ENCODE measurements around the gene CCDC106. TPM values are rescaled to one million over a fixed set of nuclear protein-coding genes. Genes with fewer than 3 reads are reported as not detected.

CCDC106 gene
- total and polyA plus RNA-seq, 2 donors from 2014 or later, result 22.7 to 51.9 TPM

- intact Hi-C loops (cut with DNase I), result loop anchor here (10.0 kb wide), 1 partner anchor 347 kb away; no protein-coding TSS in a partner anchor
These were observed 35.9 kb upstream of the CCDC106 start for GRCh38 chr19:55611983-55612645.

GRCh38 chr19:55613396-55613795 lies 34.6 kb upstream of the CCDC106 start:
- H3K9ac ChIP-seq (ENCODE audit: low read length in 3 of 3), result no peak overlapping the region

More at GRCh38 chr19:55611983-55612645, 35.9 kb upstream of the CCDC106 start:
- Histone ChIP-seq H3K4me1 (ENCODE audit: control insufficient read depth in 2 of 3, insufficient read depth in 2 of 3, low read depth in 1 of 3, low read length in 3 of 3) (no peaks in the 10 kb centered on the region), H3K27me3 (ENCODE audit: control insufficient read depth, insufficient read depth, low read length) (no peaks in the 10 kb centered on the region), H3K9ac (ENCODE audit: low read length in 3 of 3) (peak overlapping the region in 1 of 3 donors; percentile 17), H3K4me3 (ENCODE audit: low read length in 3 of 3) (no peak overlapping the region), H3K9me3 (ENCODE audit: control insufficient read depth in 2 of 3, insufficient read depth in 1 of 3, low read length in 3 of 3) (no peaks in the 10 kb centered on the region), H3K36me3 (ENCODE audit: control insufficient read depth in 2 of 3, insufficient read depth in 3 of 3, low read length in 3 of 3) (peaks cover 0 to under 1% (median 0%) of the 10 kb centered on the region in 3 donors), H3K27ac (ENCODE audit: low read depth in 2 of 2, low read length in 2 of 2) (no peak overlapping the region)
- FAIRE-seq, result no peak
- TF ChIP-seq CTCF (IDR thresholded peaks at IDR 0.05; ENCODE audit: borderline replicate concordance, extremely low read depth, insufficient read depth), result no peak
- DNase-seq, result no peak

GRCh38 chr19:55613930-55614710 lies 33.9 kb upstream of the CCDC106 start:
- no peak overlapping the region for H3K27ac ChIP-seq (ENCODE audit: low read depth in 2 of 2, low read length in 2 of 2)
- no peaks in the 10 kb centered on the region for H3K9me3 ChIP-seq (ENCODE audit: control insufficient read depth in 2 of 3, insufficient read depth in 1 of 3, low read length in 3 of 3)
- no peaks in the 10 kb centered on the region for H3K4me1 ChIP-seq (ENCODE audit: control insufficient read depth in 2 of 3, insufficient read depth in 2 of 3, low read depth in 1 of 3, low read length in 3 of 3)
- FAIRE-seq (no peak), DNase-seq (peak in 1 of 5 donors; percentile 76)
- no peak for TF ChIP-seq CTCF (IDR thresholded peaks at IDR 0.05; ENCODE audit: borderline replicate concordance, extremely low read depth, insufficient read depth)
- intact Hi-C loops (cut with DNase I), result loop anchor here (10.0 kb wide), 1 partner anchor 349 kb away; no protein-coding TSS in a partner anchor
- no peak overlapping the region for H3K9ac ChIP-seq (ENCODE audit: low read length in 3 of 3)
- H3K27me3 ChIP-seq (ENCODE audit: control insufficient read depth, insufficient read depth, low read length), result no peaks in the 10 kb centered on the region
- no peaks in the 10 kb centered on the region for H3K36me3 ChIP-seq (ENCODE audit: control insufficient read depth in 2 of 3, insufficient read depth in 3 of 3, low read length in 3 of 3)
- H3K4me3 ChIP-seq (ENCODE audit: low read length in 3 of 3), result no peak overlapping the region

More at GRCh38 chr19:55613396-55613795, 34.6 kb upstream of the CCDC106 start:
- intact Hi-C loops (cut with DNase I), result loop anchor here (10.0 kb wide), 1 partner anchor 349 kb away; no protein-coding TSS in a partner anchor
- Histone ChIP-seq H3K4me1 (ENCODE audit: control insufficient read depth in 2 of 3, insufficient read depth in 2 of 3, low read depth in 1 of 3, low read length in 3 of 3) (no peaks in the 10 kb centered on the region), H3K27me3 (ENCODE audit: control insufficient read depth, insufficient read depth, low read length) (no peaks in the 10 kb centered on the region), H3K27ac (ENCODE audit: low read depth in 2 of 2, low read length in 2 of 2) (no peak overlapping the region), H3K36me3 (ENCODE audit: control insufficient read depth in 2 of 3, insufficient read depth in 3 of 3, low read length in 3 of 3) (no peaks in the 10 kb centered on the region), H3K4me3 (ENCODE audit: low read length in 3 of 3) (no peak overlapping the region), H3K9me3 (ENCODE audit: control insufficient read depth in 2 of 3, insufficient read depth in 1 of 3, low read length in 3 of 3) (no peaks in the 10 kb centered on the region)
- FAIRE-seq (no peak), DNase-seq (no peak)
- no peak for TF ChIP-seq CTCF (IDR thresholded peaks at IDR 0.05; ENCODE audit: borderline replicate concordance, extremely low read depth, insufficient read depth)
